ENCODE measurements around the gene COMMD3. TPM values are rescaled to one million over a fixed set of nuclear protein-coding genes. Genes with fewer than 3 reads are reported as not detected.
A peak's percentile ranks its signal among the peaks of the same experiment; 100 is the strongest.

COMMD3 gene
- total RNA-seq, 1 donor = 53.9 TPM

GRCh38 chr10:22319547-22319979 is 3.4 kb downstream of the COMMD3 start:
- no peaks in the 10 kb centered on the region for H3K36me3 ChIP-seq (ENCODE audit: insufficient read depth, low read length)
- H3K4me1 ChIP-seq (ENCODE audit: insufficient read depth, low read length) = peaks cover 26% of the 10 kb centered on the region
- peaks cover 26% of the 10 kb centered on the region for H3K27me3 ChIP-seq (ENCODE audit: insufficient read depth, low read length)
- H3K4me3 ChIP-seq (ENCODE audit: insufficient read depth, low read length) = peak overlapping the region; percentile 84
- no peak for DNase-seq (ENCODE audit: insufficient read length, low spot score, missing footprints)
- H3K9me3 ChIP-seq (ENCODE audit: low read depth, low read length) = no peaks in the 10 kb centered on the region
- no peak for TF ChIP-seq CTCF (IDR thresholded peaks at IDR 0.05; ENCODE audit: extremely low read depth, low read depth, low read length)
- H4K20me1 ChIP-seq (ENCODE audit: insufficient read depth, low read length) = peaks cover 25% of the 10 kb centered on the region
- H3K27ac ChIP-seq (ENCODE audit: low read depth, low read length) = no peak overlapping the region
- peak overlapping the region; percentile 70 for H3K4me2 ChIP-seq (ENCODE audit: insufficient read depth, low read length)
- H3K79me2 ChIP-seq (ENCODE audit: insufficient read depth, low read length) = peaks cover 50% of the 10 kb centered on the region
- peak overlapping the region; percentile 19 for H2AFZ ChIP-seq (ENCODE audit: low read length)

- Histone ChIP-seq H3K4me2 (ENCODE audit: insufficient read depth, low read length) (peak overlapping the region; percentile 70), H3K4me3 (ENCODE audit: insufficient read depth, low read length) (peak overlapping the region; percentile 84), H3K79me2 (ENCODE audit: insufficient read depth, low read length) (peaks cover 55% of the 10 kb centered on the region), H3K36me3 (ENCODE audit: insufficient read depth, low read length) (no peaks in the 10 kb centered on the region), H3K27ac (ENCODE audit: low read depth, low read length) (peak overlapping the region; percentile 13), H3K9me3 (ENCODE audit: low read depth, low read length) (no peaks in the 10 kb centered on the region), H2AFZ (ENCODE audit: low read length) (peak overlapping the region; percentile 19), H3K4me1 (ENCODE audit: insufficient read depth, low read length) (peaks cover 31% of the 10 kb centered on the region), H3K27me3 (ENCODE audit: insufficient read depth, low read length) (peaks cover 29% of the 10 kb centered on the region), H4K20me1 (ENCODE audit: insufficient read depth, low read length) (peaks cover 29% of the 10 kb centered on the region)
- no peak for DNase-seq (ENCODE audit: insufficient read length, low spot score, missing footprints)
- no peak for TF ChIP-seq CTCF (IDR thresholded peaks at IDR 0.05; ENCODE audit: extremely low read depth, low read depth, low read length)
These were observed 3.9 kb downstream of the COMMD3 start for GRCh38 chr10:22319980-22320558.

GRCh38 chr10:22320591-22321155 is 4.5 kb downstream of the COMMD3 start, which contains the start of gene BMI1:
Gene BMI1 (plus strand): TSS chr10:22321099. CDS start chr10:22326450, 5,351 bp downstream.
- peak within 1 kb of the TSS; percentile 61 for H2AFZ ChIP-seq (ENCODE audit: low read length)
- H3K9me3 ChIP-seq (ENCODE audit: low read depth, low read length) = no peaks in the 10 kb centered on the region
- H3K79me2 ChIP-seq (ENCODE audit: insufficient read depth, low read length) = peaks cover 56% of the 10 kb centered on the region
- no peak for TF ChIP-seq CTCF (IDR thresholded peaks at IDR 0.05; ENCODE audit: extremely low read depth, low read depth, low read length)
- peaks cover 29% of the 10 kb centered on the region for H4K20me1 ChIP-seq (ENCODE audit: insufficient read depth, low read length)
- no peaks in the 10 kb centered on the region for H3K36me3 ChIP-seq (ENCODE audit: insufficient read depth, low read length)
- H3K4me1 ChIP-seq (ENCODE audit: insufficient read depth, low read length) = peaks cover 31% of the 10 kb centered on the region
- peaks cover 29% of the 10 kb centered on the region for H3K27me3 ChIP-seq (ENCODE audit: insufficient read depth, low read length)
- H3K27ac ChIP-seq (ENCODE audit: low read depth, low read length) = peak within 1 kb of the TSS; percentile 45
- peak within 1 kb of the TSS; percentile 84 for H3K4me3 ChIP-seq (ENCODE audit: insufficient read depth, low read length)
- DNase-seq (ENCODE audit: insufficient read length, low spot score, missing footprints) = peak; percentile 99
- H3K4me2 ChIP-seq (ENCODE audit: insufficient read depth, low read length) = peak within 1 kb of the TSS; percentile 80

- H3K4me1 ChIP-seq (ENCODE audit: insufficient read depth, low read length) = peaks cover 36% of the 10 kb centered on the region
- H3K4me3 ChIP-seq (ENCODE audit: insufficient read depth, low read length) = peak overlapping the region; percentile 84
- peak overlapping the region; percentile 59 for H2AFZ ChIP-seq (ENCODE audit: low read length)
- peak overlapping the region; percentile 51 for H3K4me2 ChIP-seq (ENCODE audit: insufficient read depth, low read length)
- H3K9me3 ChIP-seq (ENCODE audit: low read depth, low read length) = no peaks in the 10 kb centered on the region
- peak; percentile 98 for DNase-seq (ENCODE audit: insufficient read length, low spot score, missing footprints)
- H3K36me3 ChIP-seq (ENCODE audit: insufficient read depth, low read length) = no peaks in the 10 kb centered on the region
- peaks cover 29% of the 10 kb centered on the region for H3K27me3 ChIP-seq (ENCODE audit: insufficient read depth, low read length)
- H3K27ac ChIP-seq (ENCODE audit: low read depth, low read length) = peak overlapping the region; percentile 45
- TF ChIP-seq CTCF (IDR thresholded peaks at IDR 0.05; ENCODE audit: extremely low read depth, low read depth, low read length) = no peak
- peaks cover 59% of the 10 kb centered on the region for H3K79me2 ChIP-seq (ENCODE audit: insufficient read depth, low read length)
- H4K20me1 ChIP-seq (ENCODE audit: insufficient read depth, low read length) = peaks cover 32% of the 10 kb centered on the region
These were observed 5.2 kb downstream of the COMMD3 start for GRCh38 chr10:22321156-22321923.

Measured in osteoblast (primary cell).